NCI-H1436 treated with DMSO at 0.1 percent for 48 hours (cell line): Measurements from ENCODE around the gene MRPL36.
"Not testable (repeated sequence)": the region's sequence is repeated elsewhere in the genome, so short reads cannot be mapped to it uniquely, and the experiment has no call there.

ENCODE experiments used
- DNase-seq: peaks from one replicate; lab custom pipeline; 2025; lab: John Stamatoyannopoulos, UW

Gene MRPL36

GRCh38 chr5:1799602-1800471, at the start of gene MRPL36:
Gene MRPL36 (minus strand): TSS chr5:1799837. CDS start chr5:1798935, 902 bp downstream.
- DNase-seq: peak; percentile 32

GRCh38 chr5:1847611-1848010, 48.0 kb upstream of the MRPL36 start:
- no peak for DNase-seq

GRCh38 chr5:1847056-1847455, 47.4 kb upstream of the MRPL36 start:
- no peak for DNase-seq

- no peak for DNase-seq
These were observed 46.9 kb upstream of the MRPL36 start for GRCh38 chr5:1846583-1846982.

- DNase-seq: no peak
These were observed 46.1 kb upstream of the MRPL36 start for GRCh38 chr5:1845696-1846095.

GRCh38 chr5:1844708-1845436, 45.2 kb upstream of the MRPL36 start:
- no peak for DNase-seq

GRCh38 chr5:1843761-1844160, 44.1 kb upstream of the MRPL36 start:
- DNase-seq: not testable (repeated sequence)

- DNase-seq: no peak
These were observed 42.6 kb upstream of the MRPL36 start for GRCh38 chr5:1842004-1842819.

GRCh38 chr5:1840741-1841521, 41.3 kb upstream of the MRPL36 start:
- no peak for DNase-seq

- no peak for DNase-seq
These were observed 40.5 kb upstream of the MRPL36 start for GRCh38 chr5:1840071-1840547.

- no peak for DNase-seq
These were observed 38.4 kb upstream of the MRPL36 start for GRCh38 chr5:1838013-1838412.

- DNase-seq: no peak
These were observed 37.5 kb upstream of the MRPL36 start for GRCh38 chr5:1836891-1837880.

- DNase-seq: no peak
These were observed 36.7 kb upstream of the MRPL36 start for GRCh38 chr5:1836176-1836890.

GRCh38 chr5:1835431-1835830, 35.8 kb upstream of the MRPL36 start:
- no peak for DNase-seq

GRCh38 chr5:1834721-1835429, 35.2 kb upstream of the MRPL36 start:
- DNase-seq: no peak

- no peak for DNase-seq
These were observed 34.5 kb upstream of the MRPL36 start for GRCh38 chr5:1834022-1834551.

- no peak for DNase-seq
These were observed 33.8 kb upstream of the MRPL36 start for GRCh38 chr5:1833264-1834021.
